GM12874 (cell line): ENCODE data around the gene HYAL3.

ENCODE experiments used
- TF ChIP-seq, protein P1 (sequence below): IDR thresholded peaks from 2 replicates; pipeline ENCODE4 v1.5.1; 2011; ENCODE audit warnings: low read depth, mild to moderate bottlenecking, control low read depth, low read length, moderate library complexity; ENCODE audit not compliant: insufficient read depth

HYAL3 gene

DNA sequence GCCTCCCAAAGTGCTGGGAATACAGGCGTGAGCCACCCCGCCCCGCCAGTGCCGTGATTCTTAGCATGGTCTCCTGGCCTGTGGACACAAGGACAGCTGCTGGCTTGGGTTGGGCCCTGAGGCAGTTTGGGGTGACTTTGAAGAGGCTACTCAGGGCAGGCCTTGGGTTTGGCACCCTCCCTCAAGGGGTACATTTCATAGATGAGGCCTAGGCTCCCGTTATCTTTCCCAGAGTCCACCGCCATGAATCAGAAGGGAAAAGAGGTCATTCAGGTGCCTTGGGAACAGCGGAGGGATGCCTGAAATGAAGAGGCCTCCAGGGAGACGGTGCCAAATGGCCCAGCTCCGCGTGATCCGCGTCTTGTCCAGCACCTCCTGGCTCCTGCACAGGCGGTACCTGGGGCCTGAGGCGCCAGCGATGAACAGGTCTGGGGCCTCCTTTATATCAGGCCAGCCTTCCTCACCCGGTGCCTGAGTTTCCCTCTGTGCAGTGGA lies 53.9 kb downstream of the HYAL3 start:
- TF ChIP-seq, protein P1, sequence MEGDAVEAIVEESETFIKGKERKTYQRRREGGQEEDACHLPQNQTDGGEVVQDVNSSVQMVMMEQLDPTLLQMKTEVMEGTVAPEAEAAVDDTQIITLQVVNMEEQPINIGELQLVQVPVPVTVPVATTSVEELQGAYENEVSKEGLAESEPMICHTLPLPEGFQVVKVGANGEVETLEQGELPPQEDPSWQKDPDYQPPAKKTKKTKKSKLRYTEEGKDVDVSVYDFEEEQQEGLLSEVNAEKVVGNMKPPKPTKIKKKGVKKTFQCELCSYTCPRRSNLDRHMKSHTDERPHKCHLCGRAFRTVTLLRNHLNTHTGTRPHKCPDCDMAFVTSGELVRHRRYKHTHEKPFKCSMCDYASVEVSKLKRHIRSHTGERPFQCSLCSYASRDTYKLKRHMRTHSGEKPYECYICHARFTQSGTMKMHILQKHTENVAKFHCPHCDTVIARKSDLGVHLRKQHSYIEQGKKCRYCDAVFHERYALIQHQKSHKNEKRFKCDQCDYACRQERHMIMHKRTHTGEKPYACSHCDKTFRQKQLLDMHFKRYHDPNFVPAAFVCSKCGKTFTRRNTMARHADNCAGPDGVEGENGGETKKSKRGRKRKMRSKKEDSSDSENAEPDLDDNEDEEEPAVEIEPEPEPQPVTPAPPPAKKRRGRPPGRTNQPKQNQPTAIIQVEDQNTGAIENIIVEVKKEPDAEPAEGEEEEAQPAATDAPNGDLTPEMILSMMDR = no peak

GRCh38 chr3:50243543-50243895 lies 55.7 kb downstream of the HYAL3 start:
- TF ChIP-seq, protein P1 = no peak

GRCh38 chr3:50242851-50243542 lies 56.2 kb downstream of the HYAL3 start:
- TF ChIP-seq, protein P1 = no peak
